Neural progenitor cell (in vitro differentiated cells): Measurements from ENCODE around the gene COL4A3. TPM values are rescaled to one million over a fixed set of nuclear protein-coding genes. Genes with fewer than 3 reads are reported as not detected.

Experiments
- DNase-seq: peaks from one replicate; pipeline ENCODE4 v3.0.0-alpha.2; 2016; ENCODE audit warnings: low spot score
- H2AFZ ChIP-seq: fragments of 200-600 bp; sonication (generic); replicated peaks from 2 replicates; pipeline ENCODE4 v1.6.1; 2016; ENCODE audit warnings: antibody characterized with exemption
- H3F3A ChIP-seq: fragments of 200-600 bp; sonication (generic); 2 replicates; pipeline ENCODE4 v1.6.1; 2016; ENCODE audit warnings: antibody characterized with exemption, low read depth
- H3K27ac ChIP-seq: fragments of 200-600 bp; sonication (generic); 2 replicates; pipeline ENCODE4 v1.5.1; 2016; ENCODE audit warnings: mild to moderate bottlenecking
- H3K27me3 ChIP-seq: fragments of 200-600 bp; sonication (generic); 2 replicates; pipeline ENCODE4 v1.6.1; 2016; ENCODE audit warnings: mild to moderate bottlenecking, moderate library complexity
- H3K36me3 ChIP-seq: fragments of 200-600 bp; sonication (generic); 2 replicates; pipeline ENCODE4 v1.5.1; 2016
- H3K4me1 ChIP-seq: fragments of 200-600 bp; sonication (generic); 2 replicates; pipeline ENCODE4 v1.6.1; 2016; ENCODE audit warnings: mixed run types
- H3K4me2 ChIP-seq: fragments of 200-600 bp; sonication (generic); 2 replicates; pipeline ENCODE4 v1.6.1; 2016
- H3K4me3 ChIP-seq: fragments of 200-600 bp; sonication (generic); 2 replicates; pipeline ENCODE4 v1.5.1; 2016
- H3K79me2 ChIP-seq: fragments of 200-600 bp; sonication (generic); 2 replicates; pipeline ENCODE4 v1.6.1; 2016; ENCODE audit warnings: low read depth
- H3K9ac ChIP-seq: fragments of 200-600 bp; sonication (generic); 2 replicates; pipeline ENCODE4 v1.6.1; 2016
- H3K9me3 ChIP-seq: fragments of 200-600 bp; sonication (generic); 2 replicates; pipeline ENCODE4 v1.5.1; 2016; ENCODE audit warnings: low read depth
- H4K20me1 ChIP-seq: fragments of 200-600 bp; sonication (generic); 2 replicates; pipeline ENCODE4 v1.6.1; 2016; ENCODE audit warnings: low read depth
- H3K27ac Mint-ChIP-seq: 3 replicates; pipeline ENCODE4 v1.8.0; 2021; ENCODE audit warnings: mixed read lengths
- H3K27me3 Mint-ChIP-seq: 2 replicates; pipeline ENCODE4 v1.8.0; 2022; ENCODE audit warnings: low read depth, mild to moderate bottlenecking, inconsistent platforms, moderate library complexity, mixed read lengths; ENCODE audit not compliant: insufficient read depth
- H3K36me3 Mint-ChIP-seq: 3 replicates; pipeline ENCODE4 v1.8.0; 2021; ENCODE audit warnings: mixed read lengths
- H3K4me1 Mint-ChIP-seq: 3 replicates; pipeline ENCODE4 v1.8.0; 2021; ENCODE audit warnings: mixed read lengths
- H3K4me3 Mint-ChIP-seq: 3 replicates; pipeline ENCODE4 v1.8.0; 2021; ENCODE audit warnings: mild to moderate bottlenecking, moderate library complexity, mixed read lengths
- H3K9me3 Mint-ChIP-seq: 3 replicates; pipeline ENCODE4 v1.8.0; 2020; ENCODE audit warnings: mixed read lengths
- EZH2 ChIP-seq: fragments of 200-600 bp; sonication (generic); IDR thresholded peaks from 2 replicates; pipeline ENCODE4 v1.6.1; 2017; ENCODE audit warnings: antibody characterized with exemption, mild to moderate bottlenecking, moderate library complexity
- EZH2phosphoT487 ChIP-seq: fragments of 200-600 bp; sonication (generic); IDR thresholded peaks from 2 replicates; pipeline ENCODE4 v1.6.1; 2017; ENCODE audit warnings: antibody characterized with exemption
- total RNA-seq: library from RNA; depleted of rRNA; stranded (reverse); fragments of >200 nt; gene quantifications from 2 replicates; pipeline ENCODE4 v1.2.3, GENCODE V29; 2015; ENCODE audit warnings: low replicate concordance
- TF ChIP-seq, protein P1 (sequence below): fragments of 200-600 bp; sonication (generic); IDR thresholded peaks from 2 replicates; pipeline ENCODE4 v1.5.1; 2017; ENCODE audit warnings: antibody characterized with exemption, mild to moderate bottlenecking

COL4A3 gene
- total RNA-seq, 1 donor from 2014 or later = not detected

DNA sequence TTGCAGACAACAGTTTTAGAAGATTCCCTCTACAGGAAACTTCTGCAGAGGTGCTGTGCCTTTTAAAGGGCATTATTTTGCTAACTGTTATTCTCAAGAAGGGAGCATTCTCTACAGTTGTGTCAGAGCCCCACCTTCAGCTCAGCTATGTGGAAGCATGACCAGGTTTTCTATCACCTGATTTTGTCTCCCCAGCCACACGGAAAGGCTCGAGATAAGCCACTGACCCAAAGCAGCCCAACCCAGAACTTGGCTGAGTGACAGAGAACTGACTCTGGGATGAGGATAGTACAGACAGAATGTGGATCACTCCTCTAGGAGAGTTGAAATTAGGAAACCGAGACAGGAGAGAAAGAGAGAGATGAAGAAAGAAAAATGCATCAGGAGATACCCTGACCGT is 11.1 kb upstream of the COL4A3 start:
- Histone ChIP-seq H3K9ac (no peak overlapping the region), H3K36me3 (no peaks in the 10 kb centered on the region), H3K79me2 (no peaks in the 10 kb centered on the region), H3K4me2 (no peak overlapping the region), H2AFZ (no peak overlapping the region), H4K20me1 (no peaks in the 10 kb centered on the region), H3K4me3 (no peak overlapping the region), H3K27me3 (no peaks in the 10 kb centered on the region), H3F3A (no peaks in the 10 kb centered on the region), H3K9me3 (peaks cover under 1% of the 10 kb centered on the region), H3K4me1 (no peaks in the 10 kb centered on the region), H3K27ac (no peak overlapping the region)
- Mint-ChIP-seq H3K4me1 (no peaks in the 10 kb centered on the region), H3K27me3 (peaks cover 9% of the 10 kb centered on the region), H3K27ac (no peak overlapping the region), H3K4me3 (no peak overlapping the region), H3K9me3 (peaks cover 2% of the 10 kb centered on the region), H3K36me3 (no peaks in the 10 kb centered on the region)
- TF ChIP-seq, protein P1, sequence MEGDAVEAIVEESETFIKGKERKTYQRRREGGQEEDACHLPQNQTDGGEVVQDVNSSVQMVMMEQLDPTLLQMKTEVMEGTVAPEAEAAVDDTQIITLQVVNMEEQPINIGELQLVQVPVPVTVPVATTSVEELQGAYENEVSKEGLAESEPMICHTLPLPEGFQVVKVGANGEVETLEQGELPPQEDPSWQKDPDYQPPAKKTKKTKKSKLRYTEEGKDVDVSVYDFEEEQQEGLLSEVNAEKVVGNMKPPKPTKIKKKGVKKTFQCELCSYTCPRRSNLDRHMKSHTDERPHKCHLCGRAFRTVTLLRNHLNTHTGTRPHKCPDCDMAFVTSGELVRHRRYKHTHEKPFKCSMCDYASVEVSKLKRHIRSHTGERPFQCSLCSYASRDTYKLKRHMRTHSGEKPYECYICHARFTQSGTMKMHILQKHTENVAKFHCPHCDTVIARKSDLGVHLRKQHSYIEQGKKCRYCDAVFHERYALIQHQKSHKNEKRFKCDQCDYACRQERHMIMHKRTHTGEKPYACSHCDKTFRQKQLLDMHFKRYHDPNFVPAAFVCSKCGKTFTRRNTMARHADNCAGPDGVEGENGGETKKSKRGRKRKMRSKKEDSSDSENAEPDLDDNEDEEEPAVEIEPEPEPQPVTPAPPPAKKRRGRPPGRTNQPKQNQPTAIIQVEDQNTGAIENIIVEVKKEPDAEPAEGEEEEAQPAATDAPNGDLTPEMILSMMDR = no peak
- TF ChIP-seq EZH2phosphoT487 (no peak), EZH2 (no peak)
- no peak for DNase-seq

DNA sequence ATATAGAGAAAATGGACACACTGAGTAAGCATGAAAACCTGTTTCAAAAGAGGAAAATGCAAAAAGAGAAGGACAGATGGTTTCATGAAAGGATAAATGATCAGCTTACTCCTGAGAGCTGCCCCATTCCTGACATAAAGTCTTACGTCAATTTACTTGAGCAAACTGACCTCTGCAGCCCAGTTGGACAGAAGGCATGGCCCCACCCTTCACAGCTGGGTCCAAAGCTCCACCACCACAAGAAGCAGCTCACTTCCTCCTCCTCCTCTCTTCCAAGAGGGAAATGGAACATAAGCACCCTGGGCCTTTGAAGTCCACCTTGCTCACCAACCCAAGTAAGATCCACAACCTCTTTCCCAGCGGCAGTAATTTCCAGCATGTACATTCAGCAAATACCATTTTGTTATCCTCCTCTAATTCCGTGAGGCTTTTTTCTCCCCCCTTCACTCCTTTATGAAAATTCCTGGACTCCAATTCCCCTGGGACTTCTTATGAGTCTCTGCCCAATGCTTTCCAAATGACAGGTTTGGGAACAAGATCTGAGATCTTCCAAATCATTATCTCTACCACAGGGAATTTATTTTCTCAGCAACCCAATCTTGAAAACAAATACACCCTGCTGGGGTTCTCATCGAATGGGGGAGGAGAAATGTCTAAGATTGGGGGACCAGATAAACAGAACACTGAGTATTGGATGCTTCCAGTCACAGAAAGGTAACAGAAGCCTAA is 10.5 kb upstream of the COL4A3 start:
- Mint-ChIP-seq H3K27ac (no peak overlapping the region), H3K27me3 (peaks cover 9% of the 10 kb centered on the region)

GRCh38 chr2:227154986-227155774 is 9.2 kb upstream of the COL4A3 start:
- no peak overlapping the region for H3K27ac ChIP-seq
- H3K9me3 Mint-ChIP-seq = no peaks in the 10 kb centered on the region
- no peaks in the 10 kb centered on the region for H3K36me3 ChIP-seq
- H3F3A ChIP-seq = no peaks in the 10 kb centered on the region
- peaks cover 5% of the 10 kb centered on the region for H3K27me3 ChIP-seq
- DNase-seq = no peak
- peaks cover 12% of the 10 kb centered on the region for H3K27me3 Mint-ChIP-seq
- no peak overlapping the region for H3K4me2 ChIP-seq
- H3K9ac ChIP-seq = no peak overlapping the region
- no peak overlapping the region for H3K4me3 Mint-ChIP-seq
- no peaks in the 10 kb centered on the region for H3K4me1 Mint-ChIP-seq
- no peak overlapping the region for H3K27ac Mint-ChIP-seq
- TF ChIP-seq, protein P1 = no peak
- TF ChIP-seq EZH2phosphoT487 (no peak), EZH2 (no peak)
- no peaks in the 10 kb centered on the region for H4K20me1 ChIP-seq
- H3K36me3 Mint-ChIP-seq = no peaks in the 10 kb centered on the region
- H2AFZ ChIP-seq = no peak overlapping the region
- H3K79me2 ChIP-seq = no peaks in the 10 kb centered on the region
- no peaks in the 10 kb centered on the region for H3K4me1 ChIP-seq
- H3K4me3 ChIP-seq = no peak overlapping the region
- H3K9me3 ChIP-seq = no peaks in the 10 kb centered on the region

More for the DNA sequence above, 10.5 kb upstream of the COL4A3 start:
- no peaks in the 10 kb centered on the region for H3K27me3 ChIP-seq
- Mint-ChIP-seq H3K4me1 (no peaks in the 10 kb centered on the region), H3K4me3 (no peak overlapping the region), H3K9me3 (peaks cover 2% of the 10 kb centered on the region), H3K36me3 (no peaks in the 10 kb centered on the region)
- H4K20me1 ChIP-seq = no peaks in the 10 kb centered on the region
- no peaks in the 10 kb centered on the region for H3K79me2 ChIP-seq
- no peak overlapping the region for H3K9ac ChIP-seq
- H3K27ac ChIP-seq = no peak overlapping the region
- no peak overlapping the region for H2AFZ ChIP-seq
- no peaks in the 10 kb centered on the region for H3F3A ChIP-seq
- no peaks in the 10 kb centered on the region for H3K4me1 ChIP-seq
- no peak overlapping the region for H3K4me2 ChIP-seq
- H3K36me3 ChIP-seq = no peaks in the 10 kb centered on the region
- no peak overlapping the region for H3K4me3 ChIP-seq
- no peak for TF ChIP-seq EZH2
- TF ChIP-seq, protein P1 = no peak
- TF ChIP-seq EZH2phosphoT487 = no peak
- no peak for DNase-seq
- H3K9me3 ChIP-seq = no peaks in the 10 kb centered on the region
